GM12878 (cell line): ENCODE measurements around the gene SEMA5A.

Experiments used
- NFYB ChIP-seq: IDR thresholded peaks from 2 replicates; pipeline ENCODE4 v1.6.1; 2011; ENCODE audit warnings: low read depth, mild to moderate bottlenecking, low read length, improper control_type of control experiment, moderate library complexity; ENCODE audit not compliant: insufficient read depth
- PAX8 ChIP-seq: fragments of 450-650 bp; IDR thresholded peaks from 2 replicates; pipeline ENCODE4 v1.6.1; 2017; ENCODE audit warnings: mild to moderate bottlenecking, moderate library complexity
- RAD21 ChIP-seq: IDR thresholded peaks from 2 replicates; pipeline ENCODE4 v1.6.1; 2011; ENCODE audit warnings: mild to moderate bottlenecking, low read depth, low read length, moderate library complexity; ENCODE audit not compliant: insufficient read depth
- SREBF1 ChIP-seq: IDR thresholded peaks from 2 replicates; pipeline ENCODE4 v1.6.1; 2012; ENCODE audit warnings: mild to moderate bottlenecking, low read length
- STAT1 ChIP-seq: fragments of 450-650 bp; conservative IDR thresholded peaks from 2 replicates; pipeline ENCODE4 v1.6.1; 2014; ENCODE audit warnings: antibody characterized with exemption, mild to moderate bottlenecking
- TF ChIP-seq, protein P1 (sequence below): fragments of 450-650 bp; IDR thresholded peaks from 2 replicates; pipeline ENCODE4 v1.6.1; 2017; ENCODE audit warnings: mild to moderate bottlenecking, moderate library complexity

GRCh38 chr5:9020996-9021395 is 524.9 kb downstream of the SEMA5A start:
- TF ChIP-seq STAT1 (no peak), PAX8 (no peak), SREBF1 (no peak), RAD21 (no peak), NFYB (no peak)
- TF ChIP-seq, protein P1, sequence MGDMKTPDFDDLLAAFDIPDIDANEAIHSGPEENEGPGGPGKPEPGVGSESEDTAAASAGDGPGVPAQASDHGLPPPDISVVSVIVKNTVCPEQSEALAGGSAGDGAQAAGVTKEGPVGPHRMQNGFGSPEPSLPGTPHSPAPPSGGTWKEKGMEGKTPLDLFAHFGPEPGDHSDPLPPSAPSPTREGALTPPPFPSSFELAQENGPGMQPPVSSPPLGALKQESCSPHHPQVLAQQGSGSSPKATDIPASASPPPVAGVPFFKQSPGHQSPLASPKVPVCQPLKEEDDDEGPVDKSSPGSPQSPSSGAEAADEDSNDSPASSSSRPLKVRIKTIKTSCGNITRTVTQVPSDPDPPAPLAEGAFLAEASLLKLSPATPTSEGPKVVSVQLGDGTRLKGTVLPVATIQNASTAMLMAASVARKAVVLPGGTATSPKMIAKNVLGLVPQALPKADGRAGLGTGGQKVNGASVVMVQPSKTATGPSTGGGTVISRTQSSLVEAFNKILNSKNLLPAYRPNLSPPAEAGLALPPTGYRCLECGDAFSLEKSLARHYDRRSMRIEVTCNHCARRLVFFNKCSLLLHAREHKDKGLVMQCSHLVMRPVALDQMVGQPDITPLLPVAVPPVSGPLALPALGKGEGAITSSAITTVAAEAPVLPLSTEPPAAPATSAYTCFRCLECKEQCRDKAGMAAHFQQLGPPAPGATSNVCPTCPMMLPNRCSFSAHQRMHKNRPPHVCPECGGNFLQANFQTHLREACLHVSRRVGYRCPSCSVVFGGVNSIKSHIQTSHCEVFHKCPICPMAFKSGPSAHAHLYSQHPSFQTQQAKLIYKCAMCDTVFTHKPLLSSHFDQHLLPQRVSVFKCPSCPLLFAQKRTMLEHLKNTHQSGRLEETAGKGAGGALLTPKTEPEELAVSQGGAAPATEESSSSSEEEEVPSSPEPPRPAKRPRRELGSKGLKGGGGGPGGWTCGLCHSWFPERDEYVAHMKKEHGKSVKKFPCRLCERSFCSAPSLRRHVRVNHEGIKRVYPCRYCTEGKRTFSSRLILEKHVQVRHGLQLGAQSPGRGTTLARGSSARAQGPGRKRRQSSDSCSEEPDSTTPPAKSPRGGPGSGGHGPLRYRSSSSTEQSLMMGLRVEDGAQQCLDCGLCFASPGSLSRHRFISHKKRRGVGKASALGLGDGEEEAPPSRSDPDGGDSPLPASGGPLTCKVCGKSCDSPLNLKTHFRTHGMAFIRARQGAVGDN, result no peak
